SK-N-SH treated with all-trans-retinoic acid at 6 μM for 48 hours (cell line): ENCODE results near the gene F3.

Source experiments
- BACH2 ChIP-seq: fragments of 250-450 bp; sonication (Bioruptor Pico); IDR thresholded peaks from 2 replicates; pipeline ENCODE4 v1.9.0; 2021; ENCODE audit warnings: mild to moderate bottlenecking, borderline replicate concordance
- CREB5 ChIP-seq: fragments of 250-450 bp; sonication (Bioruptor Pico); IDR thresholded peaks from 2 replicates; pipeline ENCODE4 v1.5.1; 2020; ENCODE audit warnings: low read depth, mild to moderate bottlenecking, moderate library complexity
- CSDC2 ChIP-seq: fragments of 250-450 bp; sonication (Bioruptor Pico); IDR thresholded peaks from 2 replicates; pipeline ENCODE4 v1.5.0; 2020; ENCODE audit warnings: mild to moderate bottlenecking, moderate library complexity
- CSRNP3 ChIP-seq: fragments of 250-450 bp; sonication (Bioruptor Pico); IDR thresholded peaks from 2 replicates; pipeline ENCODE4 v1.5.1; 2021; ENCODE audit warnings: mild to moderate bottlenecking, moderate library complexity
- ESRRG ChIP-seq: fragments of 250-450 bp; sonication (Bioruptor Pico); IDR thresholded peaks from 2 replicates; pipeline ENCODE4 v1.6.1; 2021; ENCODE audit warnings: mild to moderate bottlenecking
- GLIS3 ChIP-seq: fragments of 250-450 bp; sonication (Bioruptor Pico); IDR thresholded peaks from 2 replicates; pipeline ENCODE4 v1.5.0; 2020; ENCODE audit warnings: mild to moderate bottlenecking, moderate library complexity
- OSR1 ChIP-seq: fragments of 250-450 bp; sonication (Bioruptor Pico); IDR thresholded peaks from 2 replicates; pipeline ENCODE4 v1.8.0; 2022; ENCODE audit warnings: moderate library complexity, mild to moderate bottlenecking, inconsistent platforms
- PATZ1 ChIP-seq: fragments of 250-450 bp; sonication (Bioruptor Pico); IDR thresholded peaks from 2 replicates; pipeline ENCODE4 v1.8.0; 2020; ENCODE audit warnings: mild to moderate bottlenecking, moderate library complexity, borderline replicate concordance
- RARB ChIP-seq: fragments of 250-450 bp; sonication (Bioruptor Pico); IDR thresholded peaks from 2 replicates; pipeline ENCODE4 v1.8.0; 2021; ENCODE audit warnings: mild to moderate bottlenecking, moderate library complexity
- SNAI2 ChIP-seq: fragments of 250-450 bp; sonication (Bioruptor Pico); IDR thresholded peaks from 2 replicates; pipeline ENCODE4 v1.5.0; 2020; ENCODE audit warnings: mild to moderate bottlenecking, moderate library complexity
- TCF4 ChIP-seq: fragments of 250-450 bp; sonication (Bioruptor Pico); IDR thresholded peaks from 2 replicates; pipeline ENCODE4 v1.8.0; 2021; ENCODE audit warnings: mild to moderate bottlenecking, moderate library complexity, borderline replicate concordance
- TSHZ2 ChIP-seq: fragments of 250-450 bp; sonication (Bioruptor Pico); IDR thresholded peaks from 2 replicates; pipeline ENCODE4 v1.5.0; 2020; ENCODE audit warnings: mild to moderate bottlenecking, moderate library complexity
- ZFP3 ChIP-seq: fragments of 250-450 bp; sonication (Bioruptor Pico); IDR thresholded peaks from 2 replicates; pipeline ENCODE4 v1.5.0; 2020; ENCODE audit warnings: mild to moderate bottlenecking, moderate library complexity

- no peak for TF ChIP-seq ZFP3 (CRISPR knock-in tag)
- TF ChIP-seq TCF4 (CRISPR knock-in tag), result no peak
- no peak for TF ChIP-seq PATZ1 (CRISPR knock-in tag)
- TF ChIP-seq RARB (CRISPR knock-in tag), result no peak
- TF ChIP-seq TSHZ2 (CRISPR knock-in tag), result no peak
- no peak for TF ChIP-seq BACH2
- TF ChIP-seq CSRNP3 (CRISPR knock-in tag), result no peak
- TF ChIP-seq GLIS3 (CRISPR knock-in tag), result no peak
- TF ChIP-seq ESRRG (CRISPR knock-in tag), result no peak
- no peak for TF ChIP-seq CSDC2 (CRISPR knock-in tag)
- no peak for TF ChIP-seq CREB5 (CRISPR knock-in tag)
- no peak for TF ChIP-seq SNAI2 (CRISPR knock-in tag)
- no peak for TF ChIP-seq OSR1 (CRISPR knock-in tag)
Observed at GRCh38 chr1:94543001-94543400, 1.4 kb upstream of the F3 start.
